ENCODE data around the gene STAT5B.
"Not testable (repeated sequence)": the region's sequence is repeated elsewhere in the genome, so short reads cannot be mapped to it uniquely, and the experiment has no call there.

- not testable (repeated sequence) for TF ChIP-seq CTCF (IDR thresholded peaks at IDR 0.05; ENCODE audit: low read length); EZH2phosphoT487 (IDR thresholded peaks at IDR 0.05; ENCODE audit: low read length); EZH2 (optimal IDR thresholded peaks at IDR 0.05; ENCODE audit: low read depth, low read length)
Measured at GRCh38 chr17:42211921-42212341, 64.3 kb downstream of the STAT5B start.

Data from MM.1S (cell line).